Measurements from ENCODE around the gene LRRC42.

LRRC42 gene

DNA sequence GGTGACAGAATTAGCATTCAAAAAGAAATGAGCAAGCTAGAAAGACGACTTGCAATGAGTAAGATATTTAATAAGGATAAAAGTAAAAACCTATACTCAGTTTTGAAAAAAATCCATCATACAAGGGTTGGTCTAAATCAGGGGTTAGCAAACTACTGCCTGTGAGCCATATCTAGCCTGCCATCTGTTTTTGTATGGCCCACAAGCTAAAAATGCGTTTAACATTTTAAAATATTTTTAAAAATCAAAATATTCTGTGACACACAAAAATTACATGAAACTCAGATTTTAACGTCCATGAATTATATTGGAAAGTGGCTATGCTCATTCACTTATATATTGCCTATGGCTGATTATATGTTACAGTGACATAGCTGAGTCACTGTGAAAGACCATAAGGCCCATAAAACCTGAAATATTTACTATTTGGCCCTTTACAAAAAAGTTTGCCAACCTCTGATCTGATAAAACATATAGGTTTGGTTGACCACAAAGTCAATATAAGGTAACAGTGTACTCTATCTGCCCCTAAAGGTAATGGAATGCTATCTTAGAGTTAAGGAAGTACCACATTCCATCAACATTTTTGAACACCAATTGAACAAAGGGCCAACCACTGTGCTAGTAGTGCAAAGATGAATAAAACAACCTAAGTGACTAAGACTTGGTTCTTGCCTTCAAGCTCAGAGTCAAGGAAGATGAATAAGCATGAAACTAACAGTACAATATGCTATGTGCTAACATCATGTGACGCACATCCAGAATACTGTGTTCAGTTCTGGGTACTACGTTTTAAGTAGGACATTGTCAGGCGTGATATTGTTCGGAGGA is 3.8 kb upstream of the LRRC42 start:
- DNase-seq (ENCODE audit: low spot score), result no peak

DNA sequence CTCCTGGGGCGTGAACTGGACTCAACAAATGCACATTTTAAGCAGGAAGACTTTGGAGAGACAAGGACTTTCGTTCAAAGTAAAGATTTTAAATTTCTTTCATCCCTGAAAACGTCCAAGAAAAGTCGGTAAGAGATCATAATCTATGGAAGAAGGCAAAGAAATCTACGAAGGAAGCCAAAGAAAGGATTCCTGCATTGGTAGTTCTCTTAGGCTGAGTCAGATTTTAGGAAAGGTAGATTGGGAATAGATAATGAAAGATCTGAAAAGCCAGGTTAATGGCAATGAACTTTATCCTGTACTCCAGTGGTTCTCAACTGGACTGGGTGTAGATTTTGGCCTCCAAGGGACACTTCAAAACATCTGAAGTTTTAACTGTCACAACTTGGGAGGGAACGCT is 3.1 kb upstream of the LRRC42 start:
- DNase-seq (ENCODE audit: low spot score), result no peak

GRCh38 chr1:53943490-53944043 is 2.6 kb upstream of the LRRC42 start:
- no peak for DNase-seq (ENCODE audit: low spot score)

- DNase-seq (ENCODE audit: low spot score), result no peak
Observed at GRCh38 chr1:53944469-53945182, 1.5 kb upstream of the LRRC42 start.

DNA sequence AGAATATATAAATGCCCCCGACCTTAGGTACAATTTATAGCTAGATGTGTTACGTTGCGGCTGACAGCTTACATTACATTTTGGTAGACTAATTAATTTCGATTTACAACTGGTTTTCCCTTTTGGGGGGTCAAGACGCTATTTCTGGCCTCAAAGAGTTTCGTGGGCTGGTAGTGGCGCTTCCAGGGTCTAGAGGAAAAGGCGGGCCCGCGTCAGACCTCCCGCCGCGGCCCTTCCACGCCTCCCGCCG is 1.0 kb upstream of the LRRC42 start:
- no peak for DNase-seq (ENCODE audit: low spot score)

GRCh38 chr1:53945433-53946251 is 508 bp upstream of the LRRC42 start, which contains the start of gene IFT25:
IFT25 (minus strand) TSS chr1:53945699; CDS start chr1:53940082, 5,617 bp downstream.
- peak; percentile 95 for DNase-seq (ENCODE audit: low spot score)

GRCh38 chr1:53947172-53947907 is 1.2 kb downstream of the LRRC42 start:
- no peak for DNase-seq (ENCODE audit: low spot score)

GRCh38 chr1:53948291-53948690 is 2.1 kb downstream of the LRRC42 start:
- no peak for DNase-seq (ENCODE audit: low spot score)

DNA sequence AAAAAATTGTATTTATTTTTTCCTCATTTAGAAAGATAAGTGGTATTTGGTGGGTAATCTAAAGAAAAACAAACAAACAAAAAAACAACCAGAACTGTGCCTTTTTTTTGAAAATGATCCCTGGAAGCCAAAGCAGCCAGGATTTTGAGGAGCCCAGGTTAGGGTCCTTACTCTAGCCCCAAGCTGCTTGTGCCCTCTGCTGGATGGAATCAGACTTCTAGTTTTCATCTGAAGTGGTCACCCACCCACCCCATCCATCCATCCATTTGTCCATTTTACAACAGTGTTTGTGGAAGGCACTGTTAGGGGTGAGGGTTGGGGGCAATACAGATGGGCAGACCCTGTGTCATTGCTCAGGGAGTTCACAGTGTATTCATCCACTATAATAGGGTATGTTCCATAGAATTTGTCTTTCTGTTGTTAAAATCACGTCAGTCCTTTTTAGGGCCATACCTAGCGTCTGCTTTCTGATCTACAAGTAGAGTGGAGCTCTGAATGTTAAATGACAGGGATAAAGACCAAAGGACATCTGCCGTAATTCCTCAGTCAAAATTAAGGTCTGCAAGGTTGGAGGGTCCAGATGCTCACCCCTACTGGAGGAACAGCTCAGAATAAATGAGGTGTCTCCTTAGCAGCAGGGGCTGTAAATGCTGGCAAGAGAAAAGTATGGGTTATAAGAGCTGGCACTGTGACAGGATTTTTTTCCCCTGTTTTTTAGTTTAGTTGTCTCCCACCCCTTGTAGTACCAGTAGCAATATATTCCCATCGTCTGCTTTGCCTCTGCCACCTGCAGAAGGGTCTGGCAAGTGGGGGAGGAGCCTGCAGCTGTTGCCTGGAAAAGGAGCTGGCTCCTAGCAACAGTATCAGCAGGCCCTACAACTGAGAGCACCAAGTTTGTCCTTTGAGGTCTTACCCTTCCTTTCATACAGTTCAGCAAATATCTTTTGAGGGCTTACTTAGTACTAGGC is 3.2 kb downstream of the LRRC42 start:
- no peak for DNase-seq (ENCODE audit: low spot score)

- no peak for DNase-seq (ENCODE audit: low spot score)
Observed at GRCh38 chr1:53951697-53952096, 5.5 kb downstream of the LRRC42 start.

DNA sequence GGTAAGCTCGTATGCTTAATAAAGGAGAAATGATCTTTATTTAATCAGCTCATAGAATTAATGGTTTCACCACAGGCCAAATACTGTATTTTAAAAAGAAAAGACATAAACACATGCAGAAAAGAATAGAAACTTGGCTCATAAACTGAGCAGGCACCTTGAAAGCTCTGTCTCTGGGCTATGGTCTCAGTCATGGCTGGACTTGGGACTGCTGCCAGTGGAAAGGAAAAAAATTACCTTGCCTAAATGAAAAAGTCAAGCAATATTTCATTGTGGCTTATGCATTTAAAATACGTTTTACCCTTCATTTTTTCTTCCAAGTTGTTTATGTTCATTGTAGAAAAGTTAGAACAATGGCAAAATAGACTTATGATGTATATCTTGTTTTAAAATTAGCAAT is 8.0 kb downstream of the LRRC42 start:
- no peak for DNase-seq (ENCODE audit: low spot score)

GRCh38 chr1:53956308-53957168 is 10.4 kb downstream of the LRRC42 start:
- no peak for DNase-seq (ENCODE audit: low spot score)

GRCh38 chr1:53957194-53957818 is 11.2 kb downstream of the LRRC42 start:
- DNase-seq (ENCODE audit: low spot score), result no peak

DNA sequence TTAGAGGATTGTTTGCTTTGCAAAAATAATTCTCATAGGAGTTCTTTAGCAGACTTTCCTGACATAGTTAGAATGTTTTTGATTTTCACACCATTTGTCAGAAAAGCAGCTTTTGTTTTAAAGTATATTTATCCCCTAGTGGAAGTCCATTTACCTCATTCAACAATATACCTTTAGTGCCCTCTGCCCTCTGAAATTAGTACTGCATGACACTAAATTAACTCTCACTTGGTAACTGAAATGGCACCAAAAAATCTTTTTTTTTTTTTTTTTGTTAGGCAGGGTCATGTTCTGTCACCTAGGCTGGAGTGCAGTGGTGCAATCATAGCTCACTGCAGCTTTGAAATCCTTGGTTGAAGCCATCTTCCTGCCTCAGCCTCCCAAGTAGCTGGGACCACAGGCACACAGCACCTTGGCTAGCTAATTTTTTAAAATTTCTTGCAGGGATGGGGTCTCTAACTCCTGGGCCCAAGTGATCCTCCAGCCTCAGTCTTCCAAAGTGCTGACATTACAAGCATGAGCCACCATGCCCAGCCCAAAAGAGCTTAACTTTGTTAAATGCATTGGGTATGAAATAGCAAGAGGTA is 13.6 kb downstream of the LRRC42 start:
- no peak for DNase-seq (ENCODE audit: low spot score)

- no peak for DNase-seq (ENCODE audit: low spot score)
Observed at GRCh38 chr1:53962395-53962794, 16.2 kb downstream of the LRRC42 start.

DNA sequence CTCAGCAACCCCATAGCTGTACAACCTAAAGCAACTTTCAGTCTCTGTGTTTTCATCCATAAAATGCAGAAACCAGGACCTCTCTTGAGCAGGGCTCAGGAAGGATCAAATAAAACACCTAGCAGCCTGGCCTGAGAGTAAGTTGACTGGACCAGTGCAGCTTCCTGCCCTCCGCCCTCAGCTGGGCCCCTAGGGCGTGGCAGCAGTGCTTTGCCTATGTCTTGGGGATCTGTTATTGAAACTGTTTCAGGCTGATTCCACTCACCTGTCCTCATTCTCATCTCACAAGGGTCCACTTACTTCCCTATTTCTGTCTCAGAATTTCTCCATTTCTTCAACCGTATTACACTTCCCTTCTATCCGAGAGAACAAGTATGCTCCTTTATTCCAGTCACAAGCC is 17.3 kb downstream of the LRRC42 start:
- DNase-seq (ENCODE audit: low spot score), result no peak

DNA sequence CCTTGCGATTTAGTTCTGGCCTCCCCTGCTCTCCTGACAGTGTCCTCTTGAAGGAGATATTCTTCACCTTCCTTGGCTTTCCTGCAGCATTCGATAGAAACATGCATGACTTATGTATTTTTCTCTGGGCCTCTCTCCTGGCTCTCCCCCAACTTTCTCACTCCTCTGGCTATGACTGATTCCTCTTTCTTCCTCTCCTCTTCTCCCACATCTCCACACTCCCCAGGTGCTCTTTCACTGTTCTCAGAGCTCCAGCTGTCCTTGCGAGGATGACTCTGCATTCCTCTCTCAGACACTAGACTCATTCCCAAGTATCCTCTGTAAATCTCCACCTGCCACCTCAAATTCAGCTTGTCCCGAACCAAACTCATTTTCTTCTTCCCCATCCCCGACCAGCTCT is 18.0 kb downstream of the LRRC42 start:
- no peak for DNase-seq (ENCODE audit: low spot score)

- DNase-seq (ENCODE audit: low spot score), result no peak
Observed at GRCh38 chr1:53966794-53967193, 20.6 kb downstream of the LRRC42 start.
